RWPE2 (cell line): Measurements from ENCODE around the gene CFAP43.

Experiments
- ATAC-seq: fragments of 200-7000 bp; cut with Tn5 transposase; 3 replicates; pipeline ENCODE4 v1.9.1; 2021; ENCODE audit warnings: low read depth
- DNase-seq: peaks from one replicate; pipeline ENCODE4 v3.0.0-alpha.2; 2020; ENCODE audit warnings: low spot score
- H3K27ac ChIP-seq: fragments of 450-650 bp; 2 replicates; pipeline ENCODE4 v1.5.1; 2017; ENCODE audit warnings: mild to moderate bottlenecking; ENCODE audit not compliant: poor library complexity, severe bottlenecking
- H3K27me3 ChIP-seq: fragments of 250-450 bp; sonication (Bioruptor Pico); 2 replicates; pipeline ENCODE4 v1.5.1; 2021; ENCODE audit warnings: mild to moderate bottlenecking, moderate library complexity; ENCODE audit not compliant: insufficient read depth, poor library complexity, severe bottlenecking
- H3K36me3 ChIP-seq: fragments of 250-450 bp; sonication (Bioruptor Pico); 2 replicates; pipeline ENCODE4 v1.5.1; 2020; ENCODE audit warnings: low read depth, mild to moderate bottlenecking, moderate library complexity
- H3K4me1 ChIP-seq: fragments of 250-450 bp; sonication (Bioruptor Pico); 2 replicates; pipeline ENCODE4 v1.5.1; 2021; ENCODE audit warnings: mild to moderate bottlenecking, moderate library complexity; ENCODE audit not compliant: insufficient read depth, poor library complexity, severe bottlenecking
- H3K4me3 ChIP-seq: fragments of 250-450 bp; sonication (Bioruptor Pico); 2 replicates; pipeline ENCODE4 v1.5.1; 2021; ENCODE audit warnings: mild to moderate bottlenecking, moderate library complexity; ENCODE audit not compliant: severe bottlenecking
- H3K9me3 ChIP-seq: fragments of 250-450 bp; sonication (Bioruptor Pico); 2 replicates; pipeline ENCODE4 v1.5.1; 2021; ENCODE audit warnings: mild to moderate bottlenecking, moderate library complexity; ENCODE audit not compliant: severe bottlenecking
- TF ChIP-seq, protein P1 (sequence below): fragments of 450-650 bp; IDR thresholded peaks from one replicate; pipeline ENCODE4 v1.5.1; 2017; ENCODE audit warnings: mild to moderate bottlenecking, moderate library complexity; ENCODE audit not compliant: poor library complexity, severe bottlenecking

CFAP43 gene

GRCh38 chr10:104220522-104220921, 11.6 kb downstream of the CFAP43 start:
- TF ChIP-seq, protein P1, sequence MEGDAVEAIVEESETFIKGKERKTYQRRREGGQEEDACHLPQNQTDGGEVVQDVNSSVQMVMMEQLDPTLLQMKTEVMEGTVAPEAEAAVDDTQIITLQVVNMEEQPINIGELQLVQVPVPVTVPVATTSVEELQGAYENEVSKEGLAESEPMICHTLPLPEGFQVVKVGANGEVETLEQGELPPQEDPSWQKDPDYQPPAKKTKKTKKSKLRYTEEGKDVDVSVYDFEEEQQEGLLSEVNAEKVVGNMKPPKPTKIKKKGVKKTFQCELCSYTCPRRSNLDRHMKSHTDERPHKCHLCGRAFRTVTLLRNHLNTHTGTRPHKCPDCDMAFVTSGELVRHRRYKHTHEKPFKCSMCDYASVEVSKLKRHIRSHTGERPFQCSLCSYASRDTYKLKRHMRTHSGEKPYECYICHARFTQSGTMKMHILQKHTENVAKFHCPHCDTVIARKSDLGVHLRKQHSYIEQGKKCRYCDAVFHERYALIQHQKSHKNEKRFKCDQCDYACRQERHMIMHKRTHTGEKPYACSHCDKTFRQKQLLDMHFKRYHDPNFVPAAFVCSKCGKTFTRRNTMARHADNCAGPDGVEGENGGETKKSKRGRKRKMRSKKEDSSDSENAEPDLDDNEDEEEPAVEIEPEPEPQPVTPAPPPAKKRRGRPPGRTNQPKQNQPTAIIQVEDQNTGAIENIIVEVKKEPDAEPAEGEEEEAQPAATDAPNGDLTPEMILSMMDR = no peak
- H3K27me3 ChIP-seq = no peaks in the 10 kb centered on the region
- no peak for ATAC-seq

GRCh38 chr10:104218751-104219150, 13.4 kb downstream of the CFAP43 start:
- TF ChIP-seq, protein P1 = no peak

More at GRCh38 chr10:104220522-104220921, 11.6 kb downstream of the CFAP43 start:
- DNase-seq = no peak
- Histone ChIP-seq H3K4me1 (no peaks in the 10 kb centered on the region), H3K9me3 (no peaks in the 10 kb centered on the region), H3K36me3 (no peaks in the 10 kb centered on the region), H3K27ac (no peak overlapping the region), H3K4me3 (no peak overlapping the region)

GRCh38 chr10:104216631-104217030, 15.5 kb downstream of the CFAP43 start:
- TF ChIP-seq, protein P1 = no peak
- Histone ChIP-seq H3K4me3 (no peak overlapping the region), H3K27ac (no peak overlapping the region), H3K27me3 (no peaks in the 10 kb centered on the region), H3K4me1 (no peaks in the 10 kb centered on the region), H3K9me3 (no peaks in the 10 kb centered on the region), H3K36me3 (no peaks in the 10 kb centered on the region)
- no peak; the same call in 2 of the 3 replicates for ATAC-seq
- no peak for DNase-seq

More at GRCh38 chr10:104218751-104219150, 13.4 kb downstream of the CFAP43 start:
- Histone ChIP-seq H3K36me3 (no peaks in the 10 kb centered on the region), H3K4me1 (no peaks in the 10 kb centered on the region), H3K27me3 (no peaks in the 10 kb centered on the region), H3K9me3 (no peaks in the 10 kb centered on the region), H3K27ac (no peak overlapping the region), H3K4me3 (no peak overlapping the region)
- ATAC-seq = no peak
- DNase-seq = no peak

- Histone ChIP-seq H3K4me3 (no peak overlapping the region), H3K36me3 (no peaks in the 10 kb centered on the region), H3K27me3 (no peaks in the 10 kb centered on the region), H3K4me1 (no peaks in the 10 kb centered on the region), H3K9me3 (no peaks in the 10 kb centered on the region), H3K27ac (no peak overlapping the region)
- TF ChIP-seq, protein P1 = peak; percentile 85
- ATAC-seq = peak; percentile 77
- no peak for DNase-seq
These were observed 22.5 kb downstream of the CFAP43 start for GRCh38 chr10:104209575-104210198.

- Histone ChIP-seq H3K9me3 (no peaks in the 10 kb centered on the region), H3K4me3 (no peak overlapping the region), H3K36me3 (no peaks in the 10 kb centered on the region), H3K27me3 (no peaks in the 10 kb centered on the region), H3K4me1 (no peaks in the 10 kb centered on the region), H3K27ac (no peak overlapping the region)
- DNase-seq (no peak), ATAC-seq (no peak)
- TF ChIP-seq, protein P1 = no peak
These were observed 23.4 kb downstream of the CFAP43 start for GRCh38 chr10:104208730-104209129.
